ENCODE data around the gene B3GLCT. TPM values are rescaled to one million over a fixed set of nuclear protein-coding genes. Genes with fewer than 3 reads are reported as not detected.

Gene B3GLCT
- total and polyA plus RNA-seq, 10 of the 15 experiments (the other 5 are each of a cell fraction or from before 2014, with no cell fraction given), result 0.07 to 0.89 (median 0.25) TPM

- Histone ChIP-seq H3K4me2 (ENCODE audit: control insufficient read depth, insufficient read depth) (no peak overlapping the region), H3K4me3 (no peak overlapping the region), H3K79me2 (ENCODE audit: control insufficient read depth, insufficient read depth, low read length) (no peaks in the 10 kb centered on the region), H3K9me3 (replicated peaks; ENCODE audit: control insufficient read depth, insufficient read depth, low read length) (no peaks in the 10 kb centered on the region; the same call in 2 of the 3 replicates), H3K4me1 (ENCODE audit: control insufficient read depth, insufficient read depth, low read length) (no peaks in the 10 kb centered on the region), H2AFZ (ENCODE audit: control insufficient read depth, low read depth, low read length) (no peak overlapping the region), H3K27me3 (replicated peaks in 1 of 2; ENCODE audit: control insufficient read depth in 2 of 2, insufficient read depth in 2 of 2, low read length in 1 of 2) (no peaks in the 10 kb centered on the region; a peak in 1 of 4 replicates), H3K36me3 (ENCODE audit: control insufficient read depth in 2 of 2, insufficient read depth in 2 of 2, low read length in 1 of 2) (no peaks in the 10 kb centered on the region), H3K27ac (ENCODE audit: control insufficient read depth, insufficient read depth) (no peak overlapping the region), H4K20me1 (ENCODE audit: control insufficient read depth, insufficient read depth) (no peaks in the 10 kb centered on the region), H3K9ac (ENCODE audit: control insufficient read depth, insufficient read depth, low read length) (no peak overlapping the region)
- BruUV-seq (replicated peaks), result no TSS peak
- no peak for DNase-seq (ENCODE audit: low read depth, low spot score)
- CTCF ChIA-PET, result no interaction called here
- FAIRE-seq, result no peak
- WGBS (ENCODE audit: insufficient coverage, insufficient replicate concordance, low lambda C conversion rate, missing lambda C conversion rate), result 0% methylated on average over 1 of the region's 1 CpG
- POLR2A ChIA-PET, result no interaction called here
- TF ChIP-seq NR2F1 (conservative IDR thresholded peaks at IDR 0.05) (no peak), JUNB (IDR thresholded peaks at IDR 0.05) (no peak), IKZF1 (conservative IDR thresholded peaks at IDR 0.05) (no peak), E2F4 (IDR thresholded peaks at IDR 0.05; ENCODE audit: low read depth, low read length) (no peak), E4F1 (IDR thresholded peaks at IDR 0.05; ENCODE audit: borderline replicate concordance, partially characterized antibody) (no peak), TBL1XR1 (IDR thresholded peaks at IDR 0.05; ENCODE audit: low read depth, low read length) (no peak), DPF2 (IDR thresholded peaks at IDR 0.05) (no peak), RB1 (IDR thresholded peaks at IDR 0.05; ENCODE audit: borderline replicate concordance) (no peak), ETV6 (conservative IDR thresholded peaks at IDR 0.05 in 1 of 2, IDR thresholded peaks at IDR 0.05 in 1 of 2; ENCODE audit: borderline replicate concordance in 1 of 2, low read depth in 1 of 2) (no peak), ZNF274 (IDR thresholded peaks at IDR 0.05; ENCODE audit: insufficient read depth, insufficient read length) (no peak), MTA3 (IDR thresholded peaks at IDR 0.05; ENCODE audit: borderline replicate concordance, low read length) (no peak), SUPT20H (IDR thresholded peaks at IDR 0.05; ENCODE audit: borderline replicate concordance, control insufficient read depth, low read depth, low read length) (no peak), CREB1 (IDR thresholded peaks at IDR 0.05; ENCODE audit: low read depth) (no peak), SUZ12 (IDR thresholded peaks at IDR 0.05; ENCODE audit: unreplicated experiment) (no peak), PML (IDR thresholded peaks at IDR 0.05; ENCODE audit: low read length) (no peak), ZNF24 (IDR thresholded peaks at IDR 0.05) (no peak), NFXL1 (IDR thresholded peaks at IDR 0.05; ENCODE audit: borderline replicate concordance) (no peak)
- RAD21 ChIA-PET (ENCODE audit: unreplicated experiment), result no interaction called here
- intact Hi-C loops (cut with micrococcal nuclease; ENCODE audit: unreplicated experiment) (no loop called here), in situ Hi-C loops (cut with MboI) (no loop called here)
- no peak for ATAC-seq
- SMC1A ChIA-PET (ENCODE audit: uncharacterized antibody, unreplicated experiment), result no interaction called here
Measured at GRCh38 chr13:31355001-31355400, 155.2 kb downstream of the B3GLCT start.
